HCT116 (cell line): ENCODE results near the gene LMNTD2. TPM values are rescaled to one million over a fixed set of nuclear protein-coding genes. Genes with fewer than 3 reads are reported as not detected.
A peak's percentile ranks its signal among the peaks of the same experiment; 100 is the strongest.

Experiments
- ATAC-seq: fragments of 200-7000 bp; cut with Tn5 transposase; 2 replicates; pipeline ENCODE4 v1.9.1; 2020; ENCODE audit warnings: mild to moderate bottlenecking, moderate library complexity
- BruUV-seq: library from RNA; stranded (reverse); fragments of 400-500 nt; replicated peaks from 2 replicates; lab custom pipeline; 2021; lab: Mats Ljungman, UMichigan
- CTCF ChIA-PET: fragments of 300-600 bp; sonication (Branson Sonifier 250); formaldehyde crosslinking; loops from one replicate; lab custom pipeline; 2021; ENCODE audit warnings: antibody characterized with exemption; lab: Charles Lee
- POLR2A ChIA-PET: fragments of 300-600, 350-600 bp; sonication (Branson Sonifier 250); formaldehyde crosslinking; loops from one replicate; lab custom pipeline; 2021; ENCODE audit warnings: antibody characterized with exemption; lab: Charles Lee
- RAD21 ChIA-PET, 2 experiments: fragments of 300-600 bp; sonication (Branson Sonifier 250); formaldehyde crosslinking; loops; one replicate each; lab custom pipeline; 2023; ENCODE audit warnings: low total read pairs in 2 of 2; ENCODE audit not compliant: uncharacterized antibody in 2 of 2, unreplicated experiment in 2 of 2, low non-redundant PET in 1 of 2; lab: Charles Lee
- DNase-seq: peaks from one replicate; pipeline ENCODE4 v3.0.0-alpha.2; 2010; ENCODE audit warnings: low read depth, low spot score
- H2AFZ ChIP-seq: fragments of 200-600 bp; shearing (Covaris generic), sonication (generic); 2 replicates; pipeline ENCODE4 v1.6.1; 2017; ENCODE audit warnings: low read depth, mixed run types, mixed read lengths, antibody characterized with exemption, low read length; ENCODE audit not compliant: poor library complexity, severe bottlenecking
- H3K27ac ChIP-seq: 2 replicates; pipeline ENCODE4 v1.5.1; 2012; ENCODE audit warnings: low read depth, low read length
- H3K27me3 ChIP-seq: fragments of 200-600 bp; sonication (generic); 2 replicates; pipeline ENCODE4 v1.6.1; 2016; ENCODE audit warnings: mixed run types, low read length, mixed read lengths; ENCODE audit not compliant: insufficient read depth
- H3K36me3 ChIP-seq, 2 experiments: fragments of 200-500 bp in 1 of 2; fragments of 200-600 bp in 1 of 2; sonication (Bioruptor generic) in 1 of 2; sonication (generic) in 1 of 2; 2 replicates each; pipeline versions ENCODE4 v1.5.1 to v1.6.1; 2014 to 2016; ENCODE audit warnings: low read length in 2 of 2, inconsistent platforms in 1 of 2, mixed read lengths in 1 of 2, mixed run types in 1 of 2; ENCODE audit not compliant: insufficient read depth in 2 of 2, control insufficient read depth in 1 of 2
- H3K4me1 ChIP-seq, 2 experiments: fragments of 200-600 bp in 1 of 2; sonication (generic) in 1 of 2; 2 replicates each; pipeline versions ENCODE4 v1.5.1 to v1.6.1; 2012 to 2017; ENCODE audit warnings: low read length in 2 of 2, inconsistent platforms in 1 of 2, mild to moderate bottlenecking in 1 of 2, mixed read lengths in 1 of 2, mixed run types in 1 of 2, moderate library complexity in 1 of 2; ENCODE audit not compliant: insufficient read depth in 2 of 2, control insufficient read depth in 1 of 2
- H3K4me2 ChIP-seq: fragments of 200-600 bp; sonication (generic); 2 replicates; pipeline ENCODE4 v1.6.1; 2017; ENCODE audit warnings: mixed run types, low read length, mixed read lengths
- H3K4me3 ChIP-seq, 2 experiments: fragments of 200-600 bp in 1 of 2; sonication (generic) in 1 of 2; replicated peaks in 1 of 2; 2 replicates each; pipeline ENCODE4 v1.5.1; 2011 to 2016; ENCODE audit warnings: low read length in 2 of 2, control low read depth in 1 of 2, low read depth in 1 of 2, mild to moderate bottlenecking in 1 of 2, mixed read lengths in 1 of 2, mixed run types in 1 of 2
- H3K79me2 ChIP-seq: fragments of 200-600 bp; sonication (generic); 2 replicates; pipeline ENCODE4 v1.6.1; 2017; ENCODE audit warnings: mild to moderate bottlenecking, mixed run types, low read length, moderate library complexity, mixed read lengths; ENCODE audit not compliant: insufficient read depth
- H3K9ac ChIP-seq: fragments of 200-600 bp; sonication (generic); 2 replicates; pipeline ENCODE4 v1.6.1; 2016; ENCODE audit warnings: low read length, mixed read lengths
- H3K9me2 ChIP-seq: fragments of 200-600 bp; sonication (generic), shearing (Covaris generic); 2 replicates; pipeline ENCODE4 v1.6.1; 2017; ENCODE audit warnings: mixed run types, mild to moderate bottlenecking, moderate library complexity; ENCODE audit not compliant: insufficient read depth
- H3K9me3 ChIP-seq, 2 experiments: fragments of 200-500 bp in 1 of 2; fragments of 200-600 bp in 1 of 2; sonication (Bioruptor generic) in 1 of 2; sonication (generic) in 1 of 2; 2 replicates each; pipeline ENCODE4 v1.6.1; 2014 to 2017; ENCODE audit warnings: low read length in 2 of 2, mixed read lengths in 2 of 2, inconsistent platforms in 1 of 2, low read depth in 1 of 2, mild to moderate bottlenecking in 1 of 2, mixed run types in 1 of 2, moderate library complexity in 1 of 2; ENCODE audit not compliant: control insufficient read depth in 1 of 2, insufficient read depth in 1 of 2
- H4K20me1 ChIP-seq: fragments of 200-600 bp; sonication (generic), shearing (Covaris generic); 2 replicates; pipeline ENCODE4 v1.6.1; 2017; ENCODE audit warnings: mixed run types, mild to moderate bottlenecking, moderate library complexity; ENCODE audit not compliant: insufficient read depth
- CTCF ChIP-seq, 3 experiments: fragments of 200-600 bp in 1 of 3; sonication (generic) in 1 of 3; IDR thresholded peaks in 2 of 3; conservative IDR thresholded peaks in 1 of 3; 2 replicates each; pipeline ENCODE4 v1.5.1; 2012 to 2017; ENCODE audit warnings: low read depth in 2 of 3, low read length in 2 of 3, antibody characterized with exemption in 1 of 3, borderline replicate concordance in 1 of 3, control low read depth in 1 of 3, mild to moderate bottlenecking in 1 of 3, mixed read lengths in 1 of 3, mixed run types in 1 of 3, moderate library complexity in 1 of 3; ENCODE audit not compliant: insufficient read depth in 1 of 3
- EZH2 ChIP-seq: fragments of 200-600 bp; sonication (generic); IDR thresholded peaks from 2 replicates; pipeline ENCODE4 v1.6.1; 2017; ENCODE audit warnings: antibody characterized with exemption, mixed run types
- POLR2AphosphoS5 ChIP-seq: IDR thresholded peaks from 2 replicates; pipeline ENCODE4 v1.6.1; 2011; ENCODE audit warnings: mild to moderate bottlenecking, low read depth, low read length, moderate library complexity
- SRF ChIP-seq: IDR thresholded peaks from 2 replicates; pipeline ENCODE4 v1.6.1; 2012; ENCODE audit warnings: low read depth
- TCF7L2 ChIP-seq: IDR thresholded peaks from 2 replicates; pipeline ENCODE4 v1.7.0; 2011; ENCODE audit warnings: borderline replicate concordance, inconsistent platforms; ENCODE audit not compliant: insufficient read depth, insufficient read length; ENCODE audit errors: extremely low read depth
- intact Hi-C: fragments of 100-400 bp; cut with micrococcal nuclease; formaldehyde crosslinking; loops from 2 replicates; pipeline ENCODE4 v1.10.0; 2022
- total RNA-seq: library from RNA; stranded (reverse); gene quantifications from one replicate; pipeline ENCODE4 v1.2.1, GENCODE V29; 2021; ENCODE audit not compliant: unreplicated experiment
- TF ChIP-seq, protein P1 (sequence below): IDR thresholded peaks from 2 replicates; pipeline ENCODE4 v1.6.1; 2012

The LMNTD2 gene
- total RNA-seq, 1 experiment from 2014 or later: 9.5 TPM

- no peaks in the 10 kb centered on the region for H4K20me1 ChIP-seq
- peaks cover 15% of the 10 kb centered on the region for H3K79me2 ChIP-seq
- no peaks in the 10 kb centered on the region for H3K9me2 ChIP-seq
- ChIA-PET CTCF (no interaction called here), POLR2A (interaction anchor here (0.5 kb wide), 1 partner anchor 319 kb away, joined by 4 read pairs; no protein-coding TSS in a partner anchor), RAD21 (no interaction called here)
- ATAC-seq: no peak
- BruUV-seq: no TSS peak
- H3K27ac ChIP-seq: peak overlapping the region; percentile 97; the same call in 1 of the 2 replicates
- peaks cover 25 to 42% of the 10 kb centered on the region in 2 experiments for H3K4me1 ChIP-seq
- no peak overlapping the region for H3K9ac ChIP-seq
- no peaks in the 10 kb centered on the region for H3K9me3 ChIP-seq
- H3K4me2 ChIP-seq: no peak overlapping the region
- H3K36me3 ChIP-seq: no peaks in the 10 kb centered on the region
- DNase-seq: no peak
- H3K27me3 ChIP-seq: no peaks in the 10 kb centered on the region
- intact Hi-C loops: no loop called here
- no peak overlapping the region for H2AFZ ChIP-seq
- TF ChIP-seq TCF7L2 (no peak), EZH2 (no peak), SRF (no peak), POLR2AphosphoS5 (no peak), CTCF (IDR thresholded peaks at IDR 0.05 in 2 of 3, conservative IDR thresholded peaks at IDR 0.05 in 1 of 3; ENCODE audit: borderline replicate concordance in 1 of 3, insufficient read depth in 1 of 3, low read depth in 2 of 3, low read length in 2 of 3) (no peak)
- TF ChIP-seq, protein P1, sequence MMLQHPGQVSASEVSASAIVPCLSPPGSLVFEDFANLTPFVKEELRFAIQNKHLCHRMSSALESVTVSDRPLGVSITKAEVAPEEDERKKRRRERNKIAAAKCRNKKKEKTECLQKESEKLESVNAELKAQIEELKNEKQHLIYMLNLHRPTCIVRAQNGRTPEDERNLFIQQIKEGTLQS: no peak
- no peak overlapping the region for H3K4me3 ChIP-seq
Observed at GRCh38 chr11:558503-558902, 2.0 kb downstream of the LMNTD2 start.
